GM19043 (cell line): Measurements from ENCODE around the gene APOBEC4.
"Not testable (repeated sequence)": the region's sequence is repeated elsewhere in the genome, so short reads cannot be mapped to it uniquely, and the experiment has no call there.

Source experiments
- ATAC-seq: cut with Tn5 transposase; IDR thresholded peaks from one replicate; pipeline ENCODE4 v1.9.1; 2021; ENCODE audit warnings: low read depth; ENCODE audit not compliant: unreplicated experiment

The APOBEC4 gene

DNA sequence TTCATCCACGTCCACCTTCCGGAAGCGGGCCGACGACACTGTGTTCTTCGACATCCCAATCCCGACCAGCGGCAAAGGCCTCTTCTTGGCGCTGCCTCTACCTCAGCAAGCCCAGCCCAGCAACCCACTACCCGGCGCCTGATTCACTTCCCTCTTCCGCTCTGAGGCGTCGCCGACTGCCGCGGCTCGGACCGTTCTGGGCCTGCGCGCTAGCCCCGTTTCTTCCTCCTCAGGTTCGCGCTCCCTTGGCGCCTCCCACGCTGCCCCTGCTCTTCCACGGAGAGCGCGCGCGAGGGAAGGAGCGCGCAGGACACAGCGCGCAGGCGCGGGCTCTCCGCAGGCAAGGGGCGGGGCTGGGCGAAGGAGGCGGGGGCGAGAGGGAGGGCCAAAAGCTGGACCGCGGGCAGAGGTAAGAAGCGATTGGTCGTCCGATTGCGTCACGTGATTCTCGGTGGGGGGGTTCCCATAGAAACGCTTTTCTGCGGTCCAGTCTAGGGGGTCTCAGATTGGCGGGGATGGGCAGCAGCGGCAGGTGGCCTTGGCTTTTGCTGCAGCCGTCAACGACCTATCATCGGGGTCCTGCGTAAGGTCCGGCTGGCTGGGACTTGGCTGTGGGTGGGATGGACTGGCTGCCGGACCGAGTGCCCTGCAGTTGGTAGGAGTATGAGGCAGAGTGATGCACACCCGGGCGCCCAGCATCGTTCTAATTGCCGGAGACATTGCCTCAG, 17.3 kb downstream of the APOBEC4 start, which contains the start of gene ARPC5:
Gene ARPC5 (minus strand): TSS at position 178 of the 728 bp plus-strand sequence. CDS start 124 bp downstream, at position 54.
- ATAC-seq: peak; percentile 79

DNA sequence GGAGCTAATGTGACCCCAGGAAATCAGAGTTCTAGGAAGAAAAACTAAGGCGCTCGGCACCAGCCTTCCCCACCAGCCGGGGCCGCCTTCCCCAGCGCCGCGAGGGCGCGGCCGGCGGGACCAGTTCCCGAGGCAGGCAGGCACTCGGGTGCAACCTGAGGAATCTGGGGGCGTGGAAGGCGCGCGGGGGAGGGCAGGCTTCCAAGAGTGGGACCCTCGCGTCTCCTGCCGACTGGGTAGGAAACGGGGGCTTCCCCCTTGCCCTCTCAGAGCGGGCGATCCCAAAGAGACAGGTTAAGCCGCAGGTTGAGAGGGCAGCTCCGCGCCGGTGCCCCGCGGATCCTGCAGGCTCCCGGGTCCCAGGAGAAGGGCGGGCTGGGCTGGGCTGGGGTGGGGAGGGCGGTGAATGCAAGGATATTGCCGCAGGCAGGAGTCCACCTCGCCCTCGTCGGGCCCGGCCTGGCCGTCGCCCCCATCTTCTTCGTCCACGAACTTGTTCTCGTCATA, 18.0 kb downstream of the APOBEC4 start:
- ATAC-seq: peak; percentile 1

GRCh38 chr1:183634429-183635065, 18.6 kb downstream of the APOBEC4 start:
- ATAC-seq: no peak

- peak; percentile 41 for ATAC-seq
Measured at GRCh38 chr1:183633676-183634343, 19.3 kb downstream of the APOBEC4 start.

- no peak for ATAC-seq
Measured at GRCh38 chr1:183632964-183633363, 20.2 kb downstream of the APOBEC4 start.

DNA sequence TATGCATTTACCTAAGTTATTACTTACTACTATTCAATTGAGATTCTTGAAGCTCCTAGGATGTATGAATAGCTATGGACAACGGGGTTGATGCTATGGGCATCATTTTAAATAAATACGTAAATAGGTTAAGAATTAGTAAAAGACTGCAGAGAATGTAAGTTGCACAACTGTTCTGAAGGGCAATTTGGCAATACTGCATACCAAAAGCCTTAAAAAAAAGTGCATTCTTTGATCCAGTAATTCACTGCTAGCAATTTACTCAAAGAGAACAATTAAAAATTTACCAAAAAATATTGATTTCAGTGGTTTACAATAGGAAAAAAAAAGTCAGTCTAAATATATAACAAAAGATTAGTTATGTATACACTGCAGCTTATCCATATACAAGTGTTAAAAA, 21.0 kb downstream of the APOBEC4 start:
- ATAC-seq: no peak

DNA sequence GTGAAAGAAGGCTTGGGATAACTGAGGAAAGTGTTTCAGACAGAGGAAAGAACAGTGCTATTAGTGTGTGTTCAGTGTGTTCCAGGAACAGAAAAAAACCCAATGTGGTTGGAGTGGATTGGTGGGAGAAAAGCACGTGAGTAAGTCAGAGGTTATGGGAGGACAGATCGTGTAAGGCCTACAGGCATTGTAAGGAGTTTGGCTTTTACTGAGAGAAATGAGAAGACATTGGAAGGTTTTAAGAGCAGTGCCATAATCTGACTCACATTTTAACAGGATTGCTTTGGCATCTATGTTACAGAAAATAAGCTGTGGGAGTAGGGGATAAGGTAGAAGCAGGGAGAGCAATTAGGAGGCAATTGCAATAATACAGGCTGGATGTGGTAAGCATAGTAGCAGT, 22.4 kb downstream of the APOBEC4 start:
- no peak for ATAC-seq

- ATAC-seq: no peak
Measured at GRCh38 chr1:183628537-183628936, 24.6 kb downstream of the APOBEC4 start.

- not testable (repeated sequence) for ATAC-seq
Measured at GRCh38 chr1:183626236-183626635, 26.9 kb downstream of the APOBEC4 start.

- peak; percentile 90 for ATAC-seq
Measured at GRCh38 chr1:183622884-183623785, 30.0 kb downstream of the APOBEC4 start.

GRCh38 chr1:183622013-183622412, 31.1 kb downstream of the APOBEC4 start:
- no peak for ATAC-seq

DNA sequence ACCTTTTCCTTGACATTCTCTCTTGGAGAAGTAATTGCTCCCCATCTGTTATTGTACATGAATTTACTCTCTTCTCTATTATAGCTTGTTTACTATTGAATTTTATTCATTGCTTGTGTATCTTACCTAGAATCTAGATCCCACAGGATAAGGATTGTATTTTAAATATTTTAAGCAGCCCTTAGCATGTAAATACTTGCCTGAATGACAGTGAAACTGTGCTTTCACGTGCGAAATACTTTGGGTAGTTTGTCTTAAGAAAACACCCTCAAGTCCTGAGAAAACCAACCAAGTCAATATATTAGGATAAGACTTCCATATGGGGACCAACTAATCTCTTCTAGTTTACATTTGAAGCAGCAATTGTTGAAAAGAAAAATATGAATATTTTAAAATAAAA, 32.8 kb downstream of the APOBEC4 start:
- ATAC-seq: no peak

- no peak for ATAC-seq
Measured at GRCh38 chr1:183619781-183620180, 33.3 kb downstream of the APOBEC4 start.

DNA sequence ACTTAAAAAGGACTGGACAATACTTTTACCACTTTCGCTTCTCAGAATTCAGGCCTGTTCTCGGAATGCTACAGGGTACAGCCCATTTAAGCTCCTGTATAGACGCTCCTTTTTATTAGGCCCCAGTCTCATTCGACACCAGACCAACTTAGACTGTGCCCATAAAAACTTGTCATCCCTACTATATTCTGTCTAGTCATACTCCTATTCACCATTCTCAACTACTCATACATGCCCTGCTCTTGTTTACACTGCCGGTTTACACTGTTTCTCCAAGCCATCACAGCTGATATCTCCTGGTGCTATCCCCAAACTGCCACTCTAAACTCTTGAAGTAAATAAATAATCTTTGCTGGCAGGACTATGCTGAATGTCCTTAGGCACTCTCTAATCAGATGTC, 34.9 kb downstream of the APOBEC4 start:
- ATAC-seq: not testable (repeated sequence)

DNA sequence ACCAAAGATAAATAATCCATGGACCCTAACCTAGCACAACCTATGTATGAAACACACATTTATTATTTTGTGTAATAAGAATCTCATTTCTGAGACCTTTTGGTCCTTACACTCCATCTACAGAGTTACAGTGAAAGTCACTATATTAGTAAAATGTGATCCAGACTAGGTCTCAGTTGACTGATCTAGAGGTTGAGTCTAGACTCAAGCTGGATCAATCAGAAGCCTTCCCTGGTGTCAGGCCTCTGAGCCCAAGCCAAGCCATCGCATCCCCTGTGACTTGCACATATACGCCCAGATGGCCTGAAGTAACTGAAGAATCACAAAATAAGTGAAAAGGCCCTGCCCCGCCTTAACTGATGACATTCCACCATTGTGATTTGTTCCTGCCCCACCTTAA, 40.1 kb downstream of the APOBEC4 start:
- not testable (repeated sequence) for ATAC-seq

DNA sequence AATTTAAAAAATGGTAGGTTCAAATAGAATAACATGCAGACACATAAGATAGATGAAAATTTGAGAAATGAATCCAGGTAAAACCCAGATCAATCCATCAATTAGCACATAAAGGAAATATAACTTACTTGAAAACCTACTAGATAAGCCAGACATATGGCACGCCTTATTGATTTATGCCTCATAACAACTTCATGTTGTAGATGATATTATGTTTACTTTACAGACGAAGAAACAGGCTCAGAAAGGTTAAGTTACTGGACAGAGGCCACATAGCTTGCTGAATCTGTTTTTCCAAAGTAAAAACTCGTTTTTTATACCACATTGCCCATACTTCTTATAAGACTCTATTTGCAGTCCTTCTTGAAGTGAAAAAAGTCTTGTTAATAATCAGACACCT, 40.7 kb downstream of the APOBEC4 start:
- ATAC-seq: no peak

DNA sequence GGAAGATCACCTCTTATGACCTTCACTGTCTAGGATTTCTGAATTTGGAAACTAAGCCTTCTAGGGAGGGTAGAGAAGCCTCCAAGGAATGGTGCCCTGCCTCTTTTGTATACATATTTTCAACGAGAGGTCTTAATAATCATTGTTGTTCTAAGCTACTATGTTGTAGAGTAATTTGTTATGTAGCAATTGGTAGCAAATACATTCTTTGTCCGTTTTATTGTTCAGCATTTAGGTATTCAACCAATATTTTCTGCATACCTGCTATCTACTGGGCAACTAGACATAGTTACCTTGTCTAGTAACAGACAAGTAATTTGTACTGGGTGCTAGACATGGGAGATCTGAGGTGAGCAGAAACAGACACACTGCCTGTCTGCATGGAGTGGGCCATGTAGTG, 42.1 kb downstream of the APOBEC4 start:
- ATAC-seq: no peak

DNA sequence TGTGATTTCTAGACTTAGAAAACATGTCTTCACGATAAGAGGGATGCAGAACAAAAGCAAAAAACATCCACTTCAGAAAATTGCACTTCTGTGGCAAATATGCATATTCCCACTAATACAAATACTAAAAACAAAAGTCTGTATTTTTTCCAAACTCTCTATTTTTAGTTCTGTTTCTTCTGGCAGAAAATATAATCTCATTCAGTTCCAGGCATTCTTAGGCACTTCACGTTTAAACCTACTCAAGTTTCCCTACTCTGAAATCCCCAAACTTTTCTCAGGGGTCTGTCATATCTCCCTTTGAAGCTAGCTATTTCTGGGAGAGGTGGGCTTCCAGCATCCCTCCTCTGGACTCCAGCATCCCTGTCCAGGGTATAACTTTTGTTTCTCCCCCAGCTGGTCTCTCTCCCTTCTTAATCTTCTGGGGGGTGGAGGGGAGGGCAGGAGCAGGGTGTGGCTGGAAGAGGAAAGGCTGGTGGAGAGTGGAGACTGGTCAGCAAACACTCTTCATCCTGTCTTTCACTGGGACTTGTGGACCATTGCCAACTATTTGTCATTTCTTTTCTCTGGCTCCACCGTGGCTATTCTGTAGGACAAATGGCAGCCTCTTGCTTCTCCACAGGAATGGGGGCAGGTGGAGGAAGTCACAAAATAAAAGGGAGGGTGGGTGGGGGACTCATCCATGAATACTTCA, 43.2 kb downstream of the APOBEC4 start:
- ATAC-seq: no peak

DNA sequence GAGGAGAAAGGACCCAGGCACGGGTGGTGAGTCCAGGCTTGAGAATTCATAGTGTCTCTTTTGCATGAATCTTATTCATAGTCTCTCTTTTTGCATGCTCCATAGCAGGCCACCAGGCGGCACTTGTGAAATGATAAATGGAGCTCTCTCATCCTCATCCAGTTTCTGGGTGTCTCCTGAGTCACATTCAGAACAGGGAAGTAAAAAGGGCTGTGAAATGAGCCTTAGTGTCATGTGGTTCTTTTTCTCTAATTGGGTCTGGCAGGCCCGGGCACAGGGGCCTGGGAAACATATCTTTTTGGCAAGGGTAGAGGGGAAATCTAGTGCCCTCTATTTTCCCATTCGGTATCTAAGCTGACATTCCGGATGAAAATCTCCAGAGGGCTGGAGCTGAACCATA, 43.8 kb downstream of the APOBEC4 start:
- ATAC-seq: peak; percentile 34
